ENCODE results near the gene FCHO1.

Gene FCHO1

GRCh38 chr19:17834350-17835181 lies 83.3 kb downstream of the FCHO1 start:
- DNase-seq (ENCODE audit: low read depth): no peak
- no peak overlapping the region for H3K4me3 ChIP-seq (ENCODE audit: control insufficient read depth, low read depth, low read length)
- TF ChIP-seq CTCF (conservative IDR thresholded peaks at IDR 0.05; ENCODE audit: control insufficient read depth, insufficient read depth, low read depth, low read length): peak; percentile 4

- DNase-seq (ENCODE audit: low read depth): no peak
- no peak overlapping the region for H3K4me3 ChIP-seq (ENCODE audit: control insufficient read depth, low read depth, low read length)
- TF ChIP-seq CTCF (conservative IDR thresholded peaks at IDR 0.05; ENCODE audit: control insufficient read depth, insufficient read depth, low read depth, low read length): no peak
Measured at GRCh38 chr19:17835182-17836006, 84.1 kb downstream of the FCHO1 start.

- no peak overlapping the region for H3K4me3 ChIP-seq (ENCODE audit: control insufficient read depth, low read depth, low read length)
- DNase-seq (ENCODE audit: low read depth): no peak
- no peak for TF ChIP-seq CTCF (conservative IDR thresholded peaks at IDR 0.05; ENCODE audit: control insufficient read depth, insufficient read depth, low read depth, low read length)
Measured at GRCh38 chr19:17836530-17836929, 85.3 kb downstream of the FCHO1 start.

GRCh38 chr19:17837972-17838371 lies 86.7 kb downstream of the FCHO1 start:
- no peak for DNase-seq (ENCODE audit: low read depth)
- H3K4me3 ChIP-seq (ENCODE audit: control insufficient read depth, low read depth, low read length): no peak overlapping the region
- no peak for TF ChIP-seq CTCF (conservative IDR thresholded peaks at IDR 0.05; ENCODE audit: control insufficient read depth, insufficient read depth, low read depth, low read length)
